Skeletal muscle cell (primary cell): Measurements from ENCODE around the gene EMILIN3.

Experiments used
- DNase-seq: peaks from one replicate; pipeline ENCODE4 v3.0.0-alpha.2; 2010; ENCODE audit warnings: low read depth
- H3K4me3 ChIP-seq: 2 replicates; pipeline ENCODE4 v1.5.1; 2011; ENCODE audit warnings: low read depth, mild to moderate bottlenecking, control low read depth, low read length, moderate library complexity

Gene EMILIN3, protein sequence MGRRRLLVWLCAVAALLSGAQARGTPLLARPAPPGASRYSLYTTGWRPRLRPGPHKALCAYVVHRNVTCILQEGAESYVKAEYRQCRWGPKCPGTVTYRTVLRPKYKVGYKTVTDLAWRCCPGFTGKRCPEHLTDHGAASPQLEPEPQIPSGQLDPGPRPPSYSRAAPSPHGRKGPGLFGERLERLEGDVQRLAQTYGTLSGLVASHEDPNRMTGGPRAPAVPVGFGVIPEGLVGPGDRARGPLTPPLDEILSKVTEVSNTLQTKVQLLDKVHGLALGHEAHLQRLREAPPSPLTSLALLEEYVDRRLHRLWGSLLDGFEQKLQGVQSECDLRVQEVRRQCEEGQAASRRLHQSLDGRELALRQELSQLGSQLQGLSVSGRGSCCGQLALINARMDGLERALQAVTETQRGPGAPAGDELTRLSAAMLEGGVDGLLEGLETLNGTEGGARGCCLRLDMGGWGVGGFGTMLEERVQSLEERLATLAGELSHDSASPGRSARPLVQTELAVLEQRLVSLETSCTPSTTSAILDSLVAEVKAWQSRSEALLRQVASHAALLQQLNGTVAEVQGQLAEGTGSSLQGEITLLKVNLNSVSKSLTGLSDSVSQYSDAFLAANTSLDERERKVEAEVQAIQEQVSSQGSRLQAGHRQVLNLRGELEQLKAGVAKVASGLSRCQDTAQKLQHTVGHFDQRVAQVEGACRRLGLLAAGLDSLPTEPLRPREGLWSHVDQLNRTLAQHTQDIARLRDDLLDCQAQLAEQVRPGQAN

DNA sequence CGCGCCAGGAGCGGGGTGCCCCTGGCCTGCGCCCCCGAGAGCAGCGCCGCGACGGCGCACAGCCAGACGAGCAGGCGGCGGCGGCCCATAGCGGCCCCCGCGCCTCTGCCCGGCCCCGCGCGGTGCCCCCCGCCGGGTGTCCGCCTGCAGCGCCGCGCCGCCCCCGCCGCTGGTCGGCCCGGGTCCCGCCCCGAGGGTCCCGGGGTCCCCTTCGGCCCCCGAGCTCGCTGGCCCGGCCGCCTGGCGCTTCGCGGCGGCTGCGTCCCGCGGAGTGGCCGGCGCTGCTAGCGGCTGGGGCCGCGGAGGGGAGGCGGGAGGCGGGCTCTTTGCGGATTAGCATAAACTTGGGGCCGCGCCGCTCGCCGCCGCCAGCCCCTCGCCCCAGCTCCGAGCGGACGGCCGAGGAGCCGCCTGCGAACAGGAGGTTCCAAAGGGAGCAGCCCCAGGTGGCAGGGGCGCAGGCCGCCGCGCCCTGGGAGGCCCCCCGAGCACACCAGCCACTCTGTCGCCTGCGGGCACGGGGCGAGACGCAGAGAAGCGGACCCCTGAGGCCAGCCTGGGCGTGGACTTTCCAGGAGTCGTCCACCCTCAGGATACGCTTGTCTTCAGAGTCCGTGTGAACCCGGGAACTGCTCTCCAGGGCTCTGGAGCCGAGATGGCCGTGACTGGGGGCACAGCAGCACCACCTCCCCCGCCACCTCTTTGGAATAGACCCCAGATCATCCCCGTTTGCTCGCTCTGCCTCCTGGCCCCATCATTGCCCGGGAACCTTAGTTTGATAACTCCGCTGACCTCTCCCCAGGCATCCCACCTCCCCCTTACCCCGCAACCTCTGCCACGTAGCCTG, at the start of gene EMILIN3:
Gene EMILIN3 (minus strand): TSS at position 273 of the 847 bp plus-strand sequence. CDS start 184 bp downstream, at position 89.
- H3K4me3 ChIP-seq: peak within 1 kb of the TSS; percentile 36

DNA sequence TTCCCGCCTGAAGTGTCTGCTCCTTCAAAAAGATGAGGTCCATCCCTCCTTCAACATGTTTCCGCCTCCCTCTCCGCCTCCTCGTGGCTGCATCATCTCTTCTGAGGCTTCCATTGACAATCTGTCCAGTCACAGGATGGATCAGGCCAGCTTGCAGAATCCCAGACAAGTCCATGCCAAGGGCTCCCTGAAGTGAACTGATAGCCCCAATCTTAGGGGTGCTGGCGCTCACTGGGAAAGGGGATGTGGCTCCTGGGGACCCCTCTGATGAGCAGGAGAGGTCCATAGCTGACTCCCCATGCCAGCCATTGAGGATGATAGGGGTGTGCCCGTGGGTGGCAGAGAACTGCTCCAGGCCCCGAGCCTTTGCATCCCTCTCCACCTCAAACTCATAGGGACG, 48.6 kb upstream of the EMILIN3 start:
- DNase-seq: no peak

More for the DNA sequence above, at the start of gene EMILIN3:
- DNase-seq: no peak

DNA sequence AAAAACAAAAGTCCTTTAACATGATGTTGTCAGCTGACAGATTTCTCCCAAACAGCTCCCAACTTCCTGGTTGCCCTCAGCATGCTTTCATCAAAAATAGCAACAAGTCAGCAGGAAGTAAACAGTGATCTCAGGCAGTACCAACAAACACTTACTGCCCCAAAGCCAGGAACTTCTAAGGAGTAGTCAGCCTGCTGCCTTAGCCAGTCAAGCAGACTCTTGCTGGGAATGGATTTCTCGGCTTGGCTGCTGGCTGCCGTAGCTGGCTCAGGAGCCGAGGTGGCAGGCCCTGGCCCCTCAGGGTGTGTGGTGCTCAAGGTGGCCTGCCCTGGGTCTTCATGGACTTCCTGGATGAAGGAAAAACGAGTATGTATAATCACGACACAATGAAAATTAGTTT, 46.6 kb upstream of the EMILIN3 start:
- H3K4me3 ChIP-seq: no peak overlapping the region
- no peak for DNase-seq

More for the DNA sequence above, 48.6 kb upstream of the EMILIN3 start:
- H3K4me3 ChIP-seq: no peak overlapping the region

DNA sequence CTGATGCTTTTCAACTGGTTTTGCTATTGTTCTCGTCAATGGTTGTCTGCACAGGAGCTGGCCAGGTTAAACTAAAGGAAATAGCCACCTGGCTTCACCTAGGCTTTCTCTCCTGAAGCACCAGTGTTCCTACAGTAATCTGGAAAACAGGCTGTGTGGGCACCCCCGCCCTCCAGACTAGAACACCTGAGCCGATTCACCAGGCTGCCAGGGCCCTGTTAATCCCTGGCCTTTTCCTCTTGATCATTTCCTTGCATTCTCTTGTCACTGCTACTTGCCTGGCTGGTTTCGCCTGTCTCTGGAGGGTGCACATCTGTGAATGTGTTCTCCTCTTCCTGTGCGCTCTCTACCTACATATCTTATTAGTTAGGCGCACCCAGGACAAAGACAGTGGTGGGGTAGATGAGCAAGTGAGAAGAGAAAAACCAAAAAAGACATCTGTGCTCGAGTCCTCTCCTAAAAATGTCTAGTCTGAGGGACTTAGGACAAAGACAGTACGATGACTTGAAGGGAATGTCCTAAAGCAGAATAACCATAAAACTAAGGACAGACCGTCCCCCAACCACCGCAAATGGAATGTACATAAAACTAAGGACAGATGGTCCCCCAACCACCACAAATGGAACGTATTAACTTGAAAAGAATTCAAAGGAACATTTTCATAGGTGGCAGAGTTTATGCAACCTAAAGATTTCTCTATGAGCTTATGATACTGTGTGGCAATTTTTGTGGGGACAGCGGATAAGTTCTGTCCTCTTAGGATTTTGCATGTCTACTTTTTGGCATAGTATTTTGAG, 45.9 kb upstream of the EMILIN3 start:
- no peak overlapping the region for H3K4me3 ChIP-seq
- DNase-seq: no peak

DNA sequence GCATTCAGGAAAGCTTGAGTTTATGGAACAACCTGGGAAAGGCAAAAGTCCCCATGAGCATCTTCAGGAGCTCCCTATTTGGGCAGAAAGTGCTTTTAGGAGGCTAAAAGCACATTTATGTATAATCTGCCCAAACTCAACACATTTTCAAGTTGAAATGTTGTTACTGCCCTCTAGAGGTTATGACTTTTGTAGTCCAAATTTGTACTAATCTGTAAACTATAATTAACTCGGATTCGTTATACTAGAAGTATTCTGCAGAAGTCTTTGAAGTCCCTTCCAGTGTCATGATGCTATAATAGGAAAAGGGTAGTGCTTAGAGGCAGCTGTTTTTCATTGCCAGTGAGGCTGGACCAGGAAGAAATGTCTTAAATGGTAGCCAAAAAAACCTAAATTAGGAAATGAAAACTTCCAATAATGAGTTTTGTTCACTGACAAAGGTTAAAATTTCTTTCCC, 44.8 kb upstream of the EMILIN3 start:
- DNase-seq: no peak

DNA sequence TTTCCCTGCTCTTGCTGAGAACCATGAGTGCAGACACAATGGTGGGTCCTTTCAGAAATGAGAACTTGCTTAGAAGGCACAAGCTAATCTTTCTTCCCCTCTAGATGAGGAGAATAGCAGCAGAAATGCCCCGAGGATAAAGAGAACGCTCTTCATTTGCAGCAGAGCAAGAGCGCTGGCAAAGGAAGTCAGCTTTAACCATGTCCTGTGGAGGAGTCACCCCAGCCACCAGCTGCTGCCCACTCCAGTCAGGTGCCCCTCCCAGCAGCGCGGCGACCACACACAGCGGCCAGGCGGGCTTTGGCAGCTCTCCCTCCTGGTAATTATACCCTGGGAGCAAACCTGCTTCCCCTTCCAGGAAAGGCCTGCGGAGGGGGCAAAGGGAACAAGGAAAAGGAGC, 42.4 kb upstream of the EMILIN3 start:
- no peak overlapping the region for H3K4me3 ChIP-seq
- no peak for DNase-seq

More for the DNA sequence above, 44.8 kb upstream of the EMILIN3 start:
- H3K4me3 ChIP-seq: no peak overlapping the region

DNA sequence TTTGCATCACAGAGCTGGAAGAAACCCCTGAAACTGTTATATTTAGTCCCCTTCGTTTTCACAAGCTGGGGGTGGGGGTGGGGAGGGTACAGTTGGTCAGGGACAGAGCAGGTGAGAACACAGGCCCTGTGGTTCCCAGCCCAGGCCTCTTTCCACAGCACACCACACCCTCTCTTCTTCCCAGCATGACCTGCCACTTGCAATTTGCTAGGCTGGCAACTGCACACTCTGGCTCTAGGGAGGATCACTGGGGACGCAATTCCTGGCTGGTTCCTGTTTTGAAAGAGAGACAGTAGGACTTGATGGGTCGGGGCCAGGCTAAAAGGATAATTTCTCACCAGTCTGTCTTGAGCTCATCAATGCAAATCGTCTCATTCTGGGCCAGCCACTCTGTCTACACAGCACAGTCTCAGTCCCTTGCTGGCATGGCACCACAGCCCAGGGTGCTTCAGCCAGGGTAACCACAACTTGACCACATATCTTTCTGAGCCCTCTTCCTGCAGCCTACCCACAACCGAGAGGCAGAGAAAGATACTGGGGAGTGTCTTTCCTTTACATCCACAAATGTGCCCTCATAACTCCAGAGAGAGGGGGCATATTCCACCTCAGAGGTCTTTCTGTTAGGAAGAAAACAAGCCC, 41.7 kb upstream of the EMILIN3 start:
- no peak for DNase-seq
- no peak overlapping the region for H3K4me3 ChIP-seq

DNA sequence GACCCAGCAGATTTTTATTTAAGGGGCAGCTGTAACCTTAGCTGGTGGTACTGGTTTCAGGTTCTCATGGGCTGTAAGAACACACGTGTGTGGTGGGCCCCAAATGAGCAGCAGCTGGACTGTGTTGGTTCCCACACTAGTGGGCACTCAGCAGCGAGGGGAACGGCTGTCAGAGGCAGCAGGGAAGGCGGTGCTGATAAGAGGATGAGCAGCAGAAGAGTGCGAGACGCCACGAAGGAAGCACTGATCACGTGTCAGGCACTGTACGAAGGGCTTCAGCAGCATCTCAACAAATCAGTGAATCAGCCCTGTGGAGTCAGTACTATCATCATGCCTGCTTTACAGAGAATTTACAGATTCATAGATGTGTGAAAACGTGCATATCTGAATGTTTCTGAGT, 41.0 kb upstream of the EMILIN3 start:
- no peak for DNase-seq

DNA sequence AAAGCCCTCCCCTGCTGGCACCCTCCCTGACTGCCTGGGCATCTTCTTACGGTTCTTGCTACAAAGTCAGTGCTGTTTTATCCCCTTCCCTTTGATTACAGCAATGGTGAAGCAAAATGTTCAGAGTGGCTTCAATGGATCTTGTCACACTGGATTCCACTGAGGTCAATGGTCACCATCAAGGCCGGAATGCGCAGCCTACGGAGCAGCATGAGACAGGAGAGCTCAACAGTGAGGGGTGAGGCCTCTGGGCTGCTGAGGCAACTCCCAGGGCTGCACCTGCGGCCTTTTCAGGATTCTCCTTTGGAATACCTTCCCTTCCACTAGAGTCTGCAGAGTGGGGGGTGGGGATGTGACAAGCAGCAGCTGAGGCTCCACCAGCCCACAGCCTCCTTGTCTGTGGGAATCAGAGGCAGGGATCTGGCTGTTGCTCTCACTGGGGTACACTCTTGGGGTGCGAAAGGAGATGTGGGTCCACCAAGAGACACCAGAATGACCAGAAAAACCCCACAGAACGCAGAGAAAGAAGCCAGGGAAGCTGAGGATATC, 40.4 kb upstream of the EMILIN3 start:
- no peak for DNase-seq
- H3K4me3 ChIP-seq: no peak overlapping the region

More for the DNA sequence above, 41.0 kb upstream of the EMILIN3 start:
- H3K4me3 ChIP-seq: no peak overlapping the region

DNA sequence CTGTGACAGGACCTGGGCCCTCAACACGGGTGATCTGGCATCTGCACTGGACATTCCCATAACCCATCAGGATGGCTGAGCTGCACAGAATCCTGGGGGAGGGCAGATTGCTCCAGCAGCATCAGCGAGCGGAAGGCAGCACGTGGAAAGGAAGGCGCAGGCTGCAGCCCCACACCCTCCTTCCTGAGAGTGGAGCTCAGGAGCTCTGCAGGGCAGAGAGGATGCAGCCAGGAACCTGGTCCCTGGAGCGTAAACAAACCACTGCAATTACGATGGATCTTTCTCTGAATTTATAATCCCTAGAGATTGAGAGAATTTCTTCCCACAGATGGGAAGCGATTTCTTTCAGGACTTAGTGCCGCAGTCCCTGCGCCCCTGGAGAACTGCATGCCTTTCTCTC, 39.7 kb upstream of the EMILIN3 start:
- DNase-seq: no peak
- no peak overlapping the region for H3K4me3 ChIP-seq

DNA sequence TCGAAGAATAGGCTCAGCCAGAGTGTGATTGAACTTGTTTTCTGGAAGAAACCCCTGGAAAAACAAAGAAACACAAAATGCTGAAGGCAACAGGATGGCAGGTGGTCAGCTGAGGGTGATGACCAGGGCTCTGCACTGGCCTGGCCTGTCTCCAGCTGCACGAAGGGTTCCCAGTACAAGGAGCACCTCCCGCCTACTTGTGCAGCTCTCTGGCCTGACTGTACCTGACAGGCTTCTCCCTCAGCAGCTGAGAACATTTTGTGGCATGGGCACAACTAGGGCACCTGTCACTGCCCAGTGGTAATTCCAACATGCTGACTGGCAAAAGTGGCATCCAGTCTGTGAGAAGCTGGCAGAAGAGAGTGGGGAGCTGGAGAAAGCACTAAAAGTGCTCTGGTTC, 38.8 kb upstream of the EMILIN3 start:
- H3K4me3 ChIP-seq: no peak overlapping the region
- no peak for DNase-seq

DNA sequence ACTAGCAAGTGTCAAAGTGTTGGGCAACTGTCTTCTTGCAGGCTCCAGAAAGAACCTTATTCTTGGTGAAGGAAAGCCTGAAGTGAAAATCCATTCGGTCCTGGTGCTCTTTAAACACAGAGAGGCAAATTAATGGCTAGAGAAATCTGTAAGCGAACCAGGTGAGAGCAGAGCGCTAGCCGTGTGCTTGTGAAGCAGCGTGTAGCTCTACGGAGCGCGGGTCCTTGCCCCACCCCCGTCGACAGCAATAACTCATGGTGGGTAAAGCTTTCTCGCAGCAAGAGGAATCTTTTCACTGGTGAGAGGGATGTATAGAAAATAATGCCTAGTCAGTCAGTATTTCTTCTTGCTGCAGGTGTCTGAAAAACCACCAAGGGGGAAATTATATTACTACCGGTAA, 37.0 kb upstream of the EMILIN3 start:
- no peak overlapping the region for H3K4me3 ChIP-seq
- no peak for DNase-seq

DNA sequence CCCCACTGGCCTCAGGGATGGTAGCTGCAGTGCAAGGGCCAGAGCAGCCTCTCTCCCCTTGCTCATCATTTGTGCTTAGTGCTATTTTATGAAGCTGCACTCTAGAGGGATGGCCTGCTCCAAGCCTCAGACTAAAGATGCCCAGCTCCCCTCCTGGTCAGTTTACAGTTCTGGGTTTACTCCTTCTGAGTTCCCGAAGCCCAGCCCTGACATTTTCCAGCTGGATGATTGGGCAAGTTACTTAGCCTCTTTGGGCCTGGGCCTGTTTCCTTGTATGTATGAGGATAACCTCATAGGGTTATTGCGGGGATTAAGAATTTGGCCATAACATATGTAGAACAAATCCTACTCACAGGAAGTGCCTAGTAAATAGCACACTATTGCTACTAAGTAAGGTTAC, 31.8 kb upstream of the EMILIN3 start:
- DNase-seq: no peak
- no peak overlapping the region for H3K4me3 ChIP-seq

DNA sequence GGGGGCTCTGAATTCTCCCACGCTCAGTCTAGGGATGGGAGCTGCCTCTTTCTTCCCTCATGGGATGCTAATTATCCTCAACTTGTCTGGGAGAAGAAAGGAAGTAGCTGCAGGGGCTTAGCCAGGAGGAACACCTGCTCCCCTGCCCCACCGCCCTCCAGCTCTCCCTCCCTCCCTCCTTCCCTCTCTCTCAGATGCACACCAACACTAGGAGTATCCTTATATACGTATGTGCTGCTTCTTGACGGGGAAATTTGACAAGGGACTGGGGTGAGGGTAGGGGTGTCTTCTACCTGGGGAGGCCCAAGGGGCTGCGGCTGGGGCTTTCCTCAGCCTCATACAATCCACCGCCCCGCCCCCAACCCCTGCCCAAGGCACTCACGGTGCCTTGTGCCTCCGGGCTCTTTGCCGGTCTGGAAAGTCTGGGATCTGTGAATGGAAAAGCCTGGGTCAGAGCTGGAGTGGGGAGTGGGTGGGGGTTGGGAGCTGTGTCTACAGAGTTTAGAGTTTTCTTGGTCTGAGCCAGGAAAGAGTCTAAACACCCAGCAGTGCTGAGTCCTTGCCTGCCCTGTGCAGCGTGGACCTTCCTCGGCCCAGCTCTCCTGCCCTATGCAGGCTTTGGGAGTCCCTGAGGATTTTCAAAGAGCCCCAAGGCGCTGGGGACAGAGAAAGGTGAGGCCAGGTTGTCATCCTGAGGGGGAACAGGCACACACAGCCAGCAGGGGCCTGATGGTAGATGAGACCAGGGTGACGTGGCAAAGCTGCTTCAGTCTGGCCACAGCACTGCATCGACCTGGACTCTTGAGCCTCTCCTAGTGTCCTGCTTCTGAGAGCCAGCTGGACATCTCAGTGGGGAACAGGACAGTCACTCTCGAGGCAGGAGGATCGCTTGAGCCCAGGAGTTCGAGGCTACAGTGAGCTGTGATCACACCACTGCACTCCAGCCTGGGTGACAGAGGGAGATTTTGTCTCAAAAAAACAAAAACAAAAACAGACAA, 29.3 kb upstream of the EMILIN3 start:
- DNase-seq: no peak
- no peak overlapping the region for H3K4me3 ChIP-seq

DNA sequence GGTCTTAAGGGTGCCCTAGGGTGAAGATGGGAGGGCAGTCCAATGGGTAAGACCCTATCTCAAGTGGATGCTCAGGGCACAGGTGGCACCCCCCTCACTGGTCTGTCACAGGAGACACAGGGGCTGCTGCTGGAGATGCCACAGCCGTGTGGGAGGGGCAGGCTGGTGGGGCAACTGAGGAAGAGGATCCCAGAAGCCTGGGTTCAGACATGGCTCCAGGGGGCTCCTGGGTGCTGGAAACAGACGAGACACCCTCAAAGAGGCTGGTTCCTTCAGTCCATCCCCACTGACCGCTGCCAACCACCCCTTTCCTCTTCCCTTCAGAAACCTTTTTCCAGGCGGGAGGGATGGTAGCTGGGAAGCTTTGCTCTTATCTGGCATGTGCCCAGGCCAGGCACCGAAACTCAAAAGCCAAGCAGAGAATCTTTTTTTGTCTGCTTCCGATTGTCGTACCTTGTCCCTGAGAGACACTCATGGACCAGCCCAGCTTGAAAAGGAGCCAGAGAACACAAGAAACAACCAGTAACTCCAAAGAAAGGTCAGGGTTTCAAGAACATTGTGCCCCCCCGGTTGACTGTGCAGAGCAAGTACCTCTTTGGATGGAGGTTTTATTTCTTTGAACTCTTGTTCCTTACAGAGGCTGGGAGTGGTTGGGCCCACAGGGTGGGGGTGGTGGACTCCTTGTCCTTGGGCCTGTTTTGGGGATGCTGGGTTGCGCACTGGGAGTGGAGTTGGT, 28.5 kb upstream of the EMILIN3 start:
- no peak for DNase-seq
- no peak overlapping the region for H3K4me3 ChIP-seq

DNA sequence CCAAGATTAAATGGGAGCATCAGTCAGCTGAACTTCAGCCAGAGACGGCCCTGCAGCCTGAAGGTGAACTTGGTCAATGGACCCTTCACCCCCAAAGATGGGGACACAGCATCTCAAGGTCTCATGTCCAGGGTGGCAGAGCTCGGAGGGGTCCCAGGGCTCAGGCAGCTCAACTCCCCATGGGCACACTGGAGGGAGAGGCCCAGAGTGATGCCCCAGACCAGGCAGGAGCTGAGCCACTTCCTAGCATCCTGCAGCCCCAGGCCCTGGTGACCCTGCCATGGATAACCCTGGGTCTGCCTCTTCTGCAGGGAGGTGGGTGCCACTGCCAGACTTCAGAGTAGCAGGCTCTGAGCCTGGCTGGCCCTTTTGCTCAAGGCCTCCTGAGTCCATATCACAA, 27.5 kb upstream of the EMILIN3 start:
- no peak overlapping the region for H3K4me3 ChIP-seq
- DNase-seq: no peak

DNA sequence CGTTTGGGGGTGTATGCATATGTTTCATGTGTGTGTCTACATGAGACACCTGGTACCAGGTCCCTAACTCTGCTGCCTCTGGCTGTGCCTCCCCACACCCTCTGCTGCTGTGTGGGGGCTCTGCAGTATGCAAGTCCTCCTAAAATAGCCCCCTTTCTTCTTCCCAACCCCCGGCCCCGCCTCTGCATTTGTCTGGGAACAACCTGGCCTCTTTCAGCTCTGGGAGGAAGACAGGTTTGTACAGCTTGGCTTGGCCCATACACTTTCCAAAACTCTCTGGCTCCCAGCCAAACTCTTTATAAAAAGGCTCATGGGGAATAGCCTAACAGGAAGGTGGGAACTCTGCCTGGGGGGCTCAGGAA, 27.1 kb upstream of the EMILIN3 start:
- DNase-seq: no peak
- H3K4me3 ChIP-seq: no peak overlapping the region
